ENCODE measurements around the gene CEMIP. TPM values are rescaled to one million over a fixed set of nuclear protein-coding genes. Genes with fewer than 3 reads are reported as not detected.

The CEMIP gene
- total and polyA plus RNA-seq, 10 of the 15 experiments (the other 5 are each of a cell fraction or from before 2014, with no cell fraction given), result 0.01 to 0.44 (median 0.16) TPM; not detected in 6

GRCh38 chr15:80878867-80879250 is 99.7 kb downstream of the CEMIP start (continued):
- TF ChIP-seq GATAD2B (conservative IDR thresholded peaks at IDR 0.05; ENCODE audit: low read depth), result no peak
- TF ChIP-seq EZH2 (IDR thresholded peaks at IDR 0.05; ENCODE audit: borderline replicate concordance, control insufficient read depth, low read depth, low read length), result no peak
- no peak for TF ChIP-seq IKZF2 (IDR thresholded peaks at IDR 0.05)
- TF ChIP-seq POLR2AphosphoS5 (IDR thresholded peaks at IDR 0.05; ENCODE audit: low read length), result no peak
- no peak for TF ChIP-seq EP300 (IDR thresholded peaks at IDR 0.05; ENCODE audit: borderline replicate concordance in 1 of 2, control insufficient read depth in 1 of 2, low read depth in 2 of 2, low read length in 2 of 2)
- TF ChIP-seq CEBPB (IDR thresholded peaks at IDR 0.05; ENCODE audit: borderline replicate concordance in 1 of 2, low read depth in 2 of 2, low read length in 2 of 2), result no peak
- no peak for TF ChIP-seq SIX5 (IDR thresholded peaks at IDR 0.05; ENCODE audit: low read depth, low read length, severe bottlenecking)
- TF ChIP-seq NR2F1 (conservative IDR thresholded peaks at IDR 0.05), result no peak
- no peak for TF ChIP-seq YBX1 (IDR thresholded peaks at IDR 0.05)
- TF ChIP-seq NKRF (conservative IDR thresholded peaks at IDR 0.05), result no peak
- TF ChIP-seq SRF (IDR thresholded peaks at IDR 0.05; ENCODE audit: low read depth in 2 of 2, low read length in 2 of 2), result no peak
- TF ChIP-seq MEF2B (IDR thresholded peaks at IDR 0.05; ENCODE audit: partially characterized antibody, poor library complexity, severe bottlenecking), result no peak
- no peak for TF ChIP-seq SUZ12 (IDR thresholded peaks at IDR 0.05; ENCODE audit: unreplicated experiment)

Measured in GM12878 (cell line).